WTC11 (cell line): ENCODE results near the gene LRFN2. TPM values are rescaled to one million over a fixed set of nuclear protein-coding genes. Genes with fewer than 3 reads are reported as not detected.

ENCODE experiments used
- ATAC-seq: fragments of 200-7000 bp; cut with Tn5 transposase; 2 replicates; pipeline ENCODE4 v1.10.0; 2021; ENCODE audit warnings: mild to moderate bottlenecking, moderate library complexity
- CTCF ChIA-PET: fragments of 300-600 bp; sonication (Branson Sonifier 250); formaldehyde crosslinking; loops from one replicate; lab custom pipeline; 2021; ENCODE audit warnings: antibody characterized with exemption; lab: Charles Lee
- POLR2A ChIA-PET: fragments of 350-600 bp; sonication (Branson Sonifier 250); formaldehyde crosslinking; loops from one replicate; lab custom pipeline; 2021; ENCODE audit warnings: antibody characterized with exemption; lab: Charles Lee
- DNase-seq: peaks from one replicate; pipeline ENCODE4 v3.0.0; 2021; ENCODE audit warnings: low spot score
- H3K27ac Mint-ChIP-seq: 2 replicates; pipeline ENCODE4 v1.8.0; 2021; ENCODE audit warnings: mixed read lengths
- H3K27me3 Mint-ChIP-seq: 2 replicates; pipeline ENCODE4 v1.8.0; 2021; ENCODE audit warnings: low read depth, mild to moderate bottlenecking, moderate library complexity, mixed read lengths
- H3K36me3 Mint-ChIP-seq: 2 replicates; pipeline ENCODE4 v1.8.0; 2021; ENCODE audit warnings: mixed read lengths
- H3K4me1 Mint-ChIP-seq: 2 replicates; pipeline ENCODE4 v1.8.0; 2022; ENCODE audit warnings: mixed read lengths
- H3K4me3 Mint-ChIP-seq: 2 replicates; pipeline ENCODE4 v1.8.0; 2021; ENCODE audit warnings: mild to moderate bottlenecking, moderate library complexity, mixed read lengths
- H3K9me3 Mint-ChIP-seq: 2 replicates; pipeline ENCODE4 v1.8.0; 2021; ENCODE audit warnings: mixed read lengths
- AR ChIP-seq: fragments of 250-450 bp; sonication (Bioruptor Pico); IDR thresholded peaks from 2 replicates; pipeline ENCODE4 v1.9.0; 2021; ENCODE audit warnings: mild to moderate bottlenecking
- ATF1 ChIP-seq: sonication (generic); formaldehyde crosslinking; IDR thresholded peaks from 2 replicates; pipeline ENCODE4 v1.8.1; 2023; ENCODE audit warnings: mild to moderate bottlenecking, moderate library complexity, missing genetic modification reagents
- CBFB ChIP-seq: sonication (generic); formaldehyde crosslinking; IDR thresholded peaks from 2 replicates; pipeline ENCODE4 v1.8.1; 2022; ENCODE audit warnings: mild to moderate bottlenecking, low read depth, missing genetic modification reagents
- FOXK1 ChIP-seq: sonication (generic); formaldehyde crosslinking; IDR thresholded peaks from 2 replicates; pipeline ENCODE4 v1.8.0; 2022; ENCODE audit warnings: mild to moderate bottlenecking, moderate library complexity, missing genetic modification reagents
- GTF2I ChIP-seq: fragments of 250-450 bp; sonication (Bioruptor Pico); conservative IDR thresholded peaks from 2 replicates; pipeline ENCODE4 v1.4.0; 2021; ENCODE audit warnings: mild to moderate bottlenecking
- IRF2 ChIP-seq: sonication (generic); formaldehyde crosslinking; IDR thresholded peaks from 2 replicates; pipeline ENCODE4 v1.8.0; 2022; ENCODE audit warnings: low read depth, missing genetic modification reagents, borderline replicate concordance
- JAZF1 ChIP-seq: fragments of 250-450 bp; sonication (Bioruptor Pico); IDR thresholded peaks from 2 replicates; pipeline ENCODE4 v1.9.0; 2021; ENCODE audit warnings: moderate library complexity, mild to moderate bottlenecking, inconsistent platforms
- JUN ChIP-seq: sonication (generic); formaldehyde crosslinking; IDR thresholded peaks from 2 replicates; pipeline ENCODE4 v1.8.0; 2023; ENCODE audit warnings: mild to moderate bottlenecking, missing genetic modification reagents
- KAT7 ChIP-seq: sonication (generic); formaldehyde crosslinking; IDR thresholded peaks from 2 replicates; pipeline ENCODE4 v1.8.1; 2023; ENCODE audit warnings: missing genetic modification reagents, mild to moderate bottlenecking, borderline replicate concordance
- NR2C2 ChIP-seq: sonication (generic); formaldehyde crosslinking; IDR thresholded peaks from 2 replicates; pipeline ENCODE4 v1.8.0; 2022; ENCODE audit warnings: mild to moderate bottlenecking, missing genetic modification reagents
- RORB ChIP-seq: fragments of 250-450 bp; sonication (Bioruptor Pico); IDR thresholded peaks from 2 replicates; pipeline ENCODE4 v1.9.0; 2021; ENCODE audit warnings: mild to moderate bottlenecking
- ZNF219 ChIP-seq: sonication (generic); formaldehyde crosslinking; IDR thresholded peaks from 2 replicates; pipeline ENCODE4 v1.8.0; 2023; ENCODE audit warnings: missing genetic modification reagents, mild to moderate bottlenecking, borderline replicate concordance
- ZNF232 ChIP-seq: sonication (generic); formaldehyde crosslinking; IDR thresholded peaks from 2 replicates; pipeline ENCODE4 v1.8.0; 2022; ENCODE audit warnings: mild to moderate bottlenecking, missing genetic modification reagents
- ZNF317 ChIP-seq: sonication (generic); formaldehyde crosslinking; IDR thresholded peaks from 2 replicates; pipeline ENCODE4 v1.8.1; 2023; ENCODE audit warnings: low read depth, mild to moderate bottlenecking, moderate library complexity, missing genetic modification reagents, borderline replicate concordance
- total RNA-seq: library from RNA; stranded (reverse); gene quantifications from 3 replicates; pipeline ENCODE4 v1.2.3, GENCODE V29; 2021
- TF ChIP-seq, protein P1 (sequence below): sonication (generic); formaldehyde crosslinking; IDR thresholded peaks from 2 replicates; pipeline ENCODE4 v1.8.1; 2022; ENCODE audit warnings: low read depth, mild to moderate bottlenecking, moderate library complexity, missing genetic modification reagents, borderline replicate concordance
- TF ChIP-seq, protein P2 (sequence below): sonication (generic); formaldehyde crosslinking; IDR thresholded peaks from 2 replicates; pipeline ENCODE4 v1.8.1; 2022; ENCODE audit warnings: missing genetic modification reagents, borderline replicate concordance
- TF ChIP-seq, protein P3 (sequence below): sonication (generic); formaldehyde crosslinking; IDR thresholded peaks from 2 replicates; pipeline ENCODE4 v1.8.0; 2022; ENCODE audit warnings: mild to moderate bottlenecking, missing genetic modification reagents
- TF ChIP-seq, protein P4 (sequence below): sonication (generic); formaldehyde crosslinking; IDR thresholded peaks from 2 replicates; pipeline ENCODE4 v1.8.1; 2023; ENCODE audit warnings: mild to moderate bottlenecking, missing genetic modification reagents
- TF ChIP-seq, protein P5 (sequence below): sonication (generic); formaldehyde crosslinking; conservative IDR thresholded peaks from 2 replicates; pipeline ENCODE4 v1.8.1; 2023; ENCODE audit warnings: mild to moderate bottlenecking, low read depth, missing genetic modification reagents, moderate library complexity
- TF ChIP-seq, protein P6 (sequence below): fragments of 200-600 bp; IDR thresholded peaks from 2 replicates; pipeline ENCODE4 v1.8.0; 2022; ENCODE audit warnings: antibody characterized with exemption
- TF ChIP-seq, protein P7 (sequence below): sonication (generic); formaldehyde crosslinking; IDR thresholded peaks from 2 replicates; pipeline ENCODE4 v1.8.1; 2022; ENCODE audit warnings: mild to moderate bottlenecking, missing genetic modification reagents, moderate library complexity, borderline replicate concordance

The LRFN2 gene
- total RNA-seq, 1 experiment from 2014 or later, result 1.6 TPM

DNA sequence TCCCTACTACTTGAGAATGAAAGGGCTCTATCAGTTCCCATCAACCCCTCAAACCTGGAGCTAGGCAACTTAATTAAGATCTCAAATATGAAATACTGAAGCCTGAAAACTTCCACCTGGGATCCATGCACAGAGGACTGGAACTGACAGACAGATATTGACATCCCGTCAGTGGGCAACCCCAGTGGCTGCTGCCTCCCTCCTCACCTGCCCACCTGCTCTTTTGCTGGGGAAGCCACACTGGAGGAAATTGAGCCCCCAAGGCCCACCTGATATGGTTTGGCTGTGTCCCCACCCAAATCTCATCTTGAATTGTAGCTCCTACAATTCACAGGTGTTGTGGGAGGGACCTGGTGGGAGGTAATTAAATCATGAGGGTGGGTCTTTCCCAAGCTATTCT, 192.8 kb downstream of the LRFN2 start (continued):
- TF ChIP-seq KAT7 (CRISPR knock-in tag), result no peak

DNA sequence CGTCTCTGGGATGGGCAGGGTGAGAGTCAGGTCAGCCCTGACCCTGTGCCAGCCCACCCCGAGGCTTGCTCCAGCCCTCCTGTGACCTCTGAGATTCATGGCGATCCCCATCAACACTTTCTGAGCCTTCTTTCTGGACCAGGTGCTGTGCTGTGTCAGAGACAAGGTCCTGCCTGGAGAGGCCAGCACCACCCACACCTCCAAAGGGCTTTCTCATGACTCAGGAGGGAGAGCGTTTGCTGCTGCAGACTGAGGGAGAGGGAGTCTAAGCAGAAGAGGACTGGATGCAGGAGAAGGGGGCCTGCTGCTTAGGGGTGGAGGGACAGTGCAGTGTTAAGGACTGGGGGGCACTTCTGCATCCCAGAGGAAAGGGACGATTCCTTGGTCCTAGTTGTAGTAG, 193.5 kb downstream of the LRFN2 start:
- TF ChIP-seq IRF2 (CRISPR knock-in tag), result no peak
- TF ChIP-seq, protein P1, sequence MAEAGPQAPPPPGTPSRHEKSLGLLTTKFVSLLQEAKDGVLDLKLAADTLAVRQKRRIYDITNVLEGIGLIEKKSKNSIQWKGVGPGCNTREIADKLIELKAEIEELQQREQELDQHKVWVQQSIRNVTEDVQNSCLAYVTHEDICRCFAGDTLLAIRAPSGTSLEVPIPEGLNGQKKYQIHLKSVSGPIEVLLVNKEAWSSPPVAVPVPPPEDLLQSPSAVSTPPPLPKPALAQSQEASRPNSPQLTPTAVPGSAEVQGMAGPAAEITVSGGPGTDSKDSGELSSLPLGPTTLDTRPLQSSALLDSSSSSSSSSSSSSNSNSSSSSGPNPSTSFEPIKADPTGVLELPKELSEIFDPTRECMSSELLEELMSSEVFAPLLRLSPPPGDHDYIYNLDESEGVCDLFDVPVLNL (CRISPR knock-in tag), result no peak
- TF ChIP-seq JUN (CRISPR knock-in tag), result no peak
- TF ChIP-seq, protein P2, sequence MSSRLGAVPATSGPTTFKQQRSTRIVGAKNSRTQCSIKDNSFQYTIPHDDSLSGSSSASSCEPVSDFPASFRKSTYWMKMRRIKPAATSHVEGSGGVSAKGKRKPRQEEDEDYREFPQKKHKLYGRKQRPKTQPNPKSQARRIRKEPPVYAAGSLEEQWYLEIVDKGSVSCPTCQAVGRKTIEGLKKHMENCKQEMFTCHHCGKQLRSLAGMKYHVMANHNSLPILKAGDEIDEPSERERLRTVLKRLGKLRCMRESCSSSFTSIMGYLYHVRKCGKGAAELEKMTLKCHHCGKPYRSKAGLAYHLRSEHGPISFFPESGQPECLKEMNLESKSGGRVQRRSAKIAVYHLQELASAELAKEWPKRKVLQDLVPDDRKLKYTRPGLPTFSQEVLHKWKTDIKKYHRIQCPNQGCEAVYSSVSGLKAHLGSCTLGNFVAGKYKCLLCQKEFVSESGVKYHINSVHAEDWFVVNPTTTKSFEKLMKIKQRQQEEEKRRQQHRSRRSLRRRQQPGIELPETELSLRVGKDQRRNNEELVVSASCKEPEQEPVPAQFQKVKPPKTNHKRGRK (CRISPR knock-in tag), result no peak
- no peak for TF ChIP-seq CBFB
- no peak for TF ChIP-seq RORB
- no peak for TF ChIP-seq JAZF1 (CRISPR knock-in tag)
- TF ChIP-seq, protein P3, sequence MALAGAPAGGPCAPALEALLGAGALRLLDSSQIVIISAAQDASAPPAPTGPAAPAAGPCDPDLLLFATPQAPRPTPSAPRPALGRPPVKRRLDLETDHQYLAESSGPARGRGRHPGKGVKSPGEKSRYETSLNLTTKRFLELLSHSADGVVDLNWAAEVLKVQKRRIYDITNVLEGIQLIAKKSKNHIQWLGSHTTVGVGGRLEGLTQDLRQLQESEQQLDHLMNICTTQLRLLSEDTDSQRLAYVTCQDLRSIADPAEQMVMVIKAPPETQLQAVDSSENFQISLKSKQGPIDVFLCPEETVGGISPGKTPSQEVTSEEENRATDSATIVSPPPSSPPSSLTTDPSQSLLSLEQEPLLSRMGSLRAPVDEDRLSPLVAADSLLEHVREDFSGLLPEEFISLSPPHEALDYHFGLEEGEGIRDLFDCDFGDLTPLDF (CRISPR knock-in tag), result no peak
- TF ChIP-seq, protein P4, sequence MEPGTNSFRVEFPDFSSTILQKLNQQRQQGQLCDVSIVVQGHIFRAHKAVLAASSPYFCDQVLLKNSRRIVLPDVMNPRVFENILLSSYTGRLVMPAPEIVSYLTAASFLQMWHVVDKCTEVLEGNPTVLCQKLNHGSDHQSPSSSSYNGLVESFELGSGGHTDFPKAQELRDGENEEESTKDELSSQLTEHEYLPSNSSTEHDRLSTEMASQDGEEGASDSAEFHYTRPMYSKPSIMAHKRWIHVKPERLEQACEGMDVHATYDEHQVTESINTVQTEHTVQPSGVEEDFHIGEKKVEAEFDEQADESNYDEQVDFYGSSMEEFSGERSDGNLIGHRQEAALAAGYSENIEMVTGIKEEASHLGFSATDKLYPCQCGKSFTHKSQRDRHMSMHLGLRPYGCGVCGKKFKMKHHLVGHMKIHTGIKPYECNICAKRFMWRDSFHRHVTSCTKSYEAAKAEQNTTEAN, result no peak
- TF ChIP-seq GTF2I, result no peak
- TF ChIP-seq ZNF219 (CRISPR knock-in tag), result no peak
- TF ChIP-seq ATF1, result no peak
- TF ChIP-seq NR2C2 (CRISPR knock-in tag), result no peak
- TF ChIP-seq ZNF232 (CRISPR knock-in tag), result no peak
- TF ChIP-seq ZNF317 (CRISPR knock-in tag), result no peak
- TF ChIP-seq, protein P5, sequence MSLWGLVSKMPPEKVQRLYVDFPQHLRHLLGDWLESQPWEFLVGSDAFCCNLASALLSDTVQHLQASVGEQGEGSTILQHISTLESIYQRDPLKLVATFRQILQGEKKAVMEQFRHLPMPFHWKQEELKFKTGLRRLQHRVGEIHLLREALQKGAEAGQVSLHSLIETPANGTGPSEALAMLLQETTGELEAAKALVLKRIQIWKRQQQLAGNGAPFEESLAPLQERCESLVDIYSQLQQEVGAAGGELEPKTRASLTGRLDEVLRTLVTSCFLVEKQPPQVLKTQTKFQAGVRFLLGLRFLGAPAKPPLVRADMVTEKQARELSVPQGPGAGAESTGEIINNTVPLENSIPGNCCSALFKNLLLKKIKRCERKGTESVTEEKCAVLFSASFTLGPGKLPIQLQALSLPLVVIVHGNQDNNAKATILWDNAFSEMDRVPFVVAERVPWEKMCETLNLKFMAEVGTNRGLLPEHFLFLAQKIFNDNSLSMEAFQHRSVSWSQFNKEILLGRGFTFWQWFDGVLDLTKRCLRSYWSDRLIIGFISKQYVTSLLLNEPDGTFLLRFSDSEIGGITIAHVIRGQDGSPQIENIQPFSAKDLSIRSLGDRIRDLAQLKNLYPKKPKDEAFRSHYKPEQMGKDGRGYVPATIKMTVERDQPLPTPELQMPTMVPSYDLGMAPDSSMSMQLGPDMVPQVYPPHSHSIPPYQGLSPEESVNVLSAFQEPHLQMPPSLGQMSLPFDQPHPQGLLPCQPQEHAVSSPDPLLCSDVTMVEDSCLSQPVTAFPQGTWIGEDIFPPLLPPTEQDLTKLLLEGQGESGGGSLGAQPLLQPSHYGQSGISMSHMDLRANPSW (CRISPR knock-in tag), result no peak
- ATAC-seq, result no peak
- no peaks in the 10 kb centered on the region for H3K36me3 Mint-ChIP-seq
- DNase-seq, result no peak
- H3K27me3 Mint-ChIP-seq, result peaks cover 3% of the 10 kb centered on the region; the same call in 1 of the 2 replicates
- no peak overlapping the region for H3K4me3 Mint-ChIP-seq
- H3K4me1 Mint-ChIP-seq, result peaks cover under 1% of the 10 kb centered on the region
- POLR2A ChIA-PET, result no interaction called here
- H3K9me3 Mint-ChIP-seq, result no peaks in the 10 kb centered on the region
- no peak overlapping the region for H3K27ac Mint-ChIP-seq
- CTCF ChIA-PET, result no interaction called here

GRCh38 chr6:40392589-40392988, 194.6 kb downstream of the LRFN2 start:
- H3K36me3 Mint-ChIP-seq, result no peaks in the 10 kb centered on the region
- ChIA-PET CTCF (no interaction called here), POLR2A (no interaction called here)
- no peaks in the 10 kb centered on the region for H3K4me1 Mint-ChIP-seq
- H3K27me3 Mint-ChIP-seq, result peaks cover 3% of the 10 kb centered on the region; the same call in 1 of the 2 replicates
- H3K9me3 Mint-ChIP-seq, result no peaks in the 10 kb centered on the region
- ATAC-seq (no peak), DNase-seq (no peak)
- no peak overlapping the region for H3K27ac Mint-ChIP-seq
- H3K4me3 Mint-ChIP-seq, result no peak overlapping the region
- TF ChIP-seq AR (CRISPR knock-in tag) (no peak), FOXK1 (CRISPR knock-in tag) (no peak), NR2C2 (CRISPR knock-in tag) (no peak)
- TF ChIP-seq, protein P6, sequence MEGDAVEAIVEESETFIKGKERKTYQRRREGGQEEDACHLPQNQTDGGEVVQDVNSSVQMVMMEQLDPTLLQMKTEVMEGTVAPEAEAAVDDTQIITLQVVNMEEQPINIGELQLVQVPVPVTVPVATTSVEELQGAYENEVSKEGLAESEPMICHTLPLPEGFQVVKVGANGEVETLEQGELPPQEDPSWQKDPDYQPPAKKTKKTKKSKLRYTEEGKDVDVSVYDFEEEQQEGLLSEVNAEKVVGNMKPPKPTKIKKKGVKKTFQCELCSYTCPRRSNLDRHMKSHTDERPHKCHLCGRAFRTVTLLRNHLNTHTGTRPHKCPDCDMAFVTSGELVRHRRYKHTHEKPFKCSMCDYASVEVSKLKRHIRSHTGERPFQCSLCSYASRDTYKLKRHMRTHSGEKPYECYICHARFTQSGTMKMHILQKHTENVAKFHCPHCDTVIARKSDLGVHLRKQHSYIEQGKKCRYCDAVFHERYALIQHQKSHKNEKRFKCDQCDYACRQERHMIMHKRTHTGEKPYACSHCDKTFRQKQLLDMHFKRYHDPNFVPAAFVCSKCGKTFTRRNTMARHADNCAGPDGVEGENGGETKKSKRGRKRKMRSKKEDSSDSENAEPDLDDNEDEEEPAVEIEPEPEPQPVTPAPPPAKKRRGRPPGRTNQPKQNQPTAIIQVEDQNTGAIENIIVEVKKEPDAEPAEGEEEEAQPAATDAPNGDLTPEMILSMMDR, result no peak
- TF ChIP-seq, protein P7, sequence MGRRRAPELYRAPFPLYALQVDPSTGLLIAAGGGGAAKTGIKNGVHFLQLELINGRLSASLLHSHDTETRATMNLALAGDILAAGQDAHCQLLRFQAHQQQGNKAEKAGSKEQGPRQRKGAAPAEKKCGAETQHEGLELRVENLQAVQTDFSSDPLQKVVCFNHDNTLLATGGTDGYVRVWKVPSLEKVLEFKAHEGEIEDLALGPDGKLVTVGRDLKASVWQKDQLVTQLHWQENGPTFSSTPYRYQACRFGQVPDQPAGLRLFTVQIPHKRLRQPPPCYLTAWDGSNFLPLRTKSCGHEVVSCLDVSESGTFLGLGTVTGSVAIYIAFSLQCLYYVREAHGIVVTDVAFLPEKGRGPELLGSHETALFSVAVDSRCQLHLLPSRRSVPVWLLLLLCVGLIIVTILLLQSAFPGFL (CRISPR knock-in tag), result no peak
